LNCAP (cell line): ENCODE measurements around the gene NUCKS1.

Experiments
- TF ChIP-seq, protein P1 (sequence below): fragments of 450-650 bp; IDR thresholded peaks from 2 replicates; pipeline ENCODE4 v1.5.1; 2017; ENCODE audit warnings: mild to moderate bottlenecking

The NUCKS1 gene

DNA sequence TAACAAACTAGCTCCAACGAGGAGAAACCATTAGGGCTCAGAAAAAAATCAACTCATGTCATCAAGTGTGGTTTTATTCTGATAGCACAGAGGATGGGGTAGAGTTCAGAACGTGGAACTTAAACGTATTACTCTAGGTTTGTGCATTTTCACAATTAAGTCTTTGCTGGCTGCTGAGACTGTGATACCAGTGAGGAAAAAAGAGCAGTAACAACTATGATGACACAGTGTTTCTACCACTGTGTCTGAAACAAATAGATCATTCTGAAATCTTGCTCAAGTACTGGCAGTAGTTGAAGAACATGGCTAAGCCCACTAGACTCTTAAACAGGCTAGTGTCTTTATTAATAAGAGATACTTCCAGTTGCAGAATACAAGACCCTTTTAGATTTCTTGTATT is 31.0 kb downstream of the NUCKS1 start:
- TF ChIP-seq, protein P1, sequence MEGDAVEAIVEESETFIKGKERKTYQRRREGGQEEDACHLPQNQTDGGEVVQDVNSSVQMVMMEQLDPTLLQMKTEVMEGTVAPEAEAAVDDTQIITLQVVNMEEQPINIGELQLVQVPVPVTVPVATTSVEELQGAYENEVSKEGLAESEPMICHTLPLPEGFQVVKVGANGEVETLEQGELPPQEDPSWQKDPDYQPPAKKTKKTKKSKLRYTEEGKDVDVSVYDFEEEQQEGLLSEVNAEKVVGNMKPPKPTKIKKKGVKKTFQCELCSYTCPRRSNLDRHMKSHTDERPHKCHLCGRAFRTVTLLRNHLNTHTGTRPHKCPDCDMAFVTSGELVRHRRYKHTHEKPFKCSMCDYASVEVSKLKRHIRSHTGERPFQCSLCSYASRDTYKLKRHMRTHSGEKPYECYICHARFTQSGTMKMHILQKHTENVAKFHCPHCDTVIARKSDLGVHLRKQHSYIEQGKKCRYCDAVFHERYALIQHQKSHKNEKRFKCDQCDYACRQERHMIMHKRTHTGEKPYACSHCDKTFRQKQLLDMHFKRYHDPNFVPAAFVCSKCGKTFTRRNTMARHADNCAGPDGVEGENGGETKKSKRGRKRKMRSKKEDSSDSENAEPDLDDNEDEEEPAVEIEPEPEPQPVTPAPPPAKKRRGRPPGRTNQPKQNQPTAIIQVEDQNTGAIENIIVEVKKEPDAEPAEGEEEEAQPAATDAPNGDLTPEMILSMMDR = no peak

DNA sequence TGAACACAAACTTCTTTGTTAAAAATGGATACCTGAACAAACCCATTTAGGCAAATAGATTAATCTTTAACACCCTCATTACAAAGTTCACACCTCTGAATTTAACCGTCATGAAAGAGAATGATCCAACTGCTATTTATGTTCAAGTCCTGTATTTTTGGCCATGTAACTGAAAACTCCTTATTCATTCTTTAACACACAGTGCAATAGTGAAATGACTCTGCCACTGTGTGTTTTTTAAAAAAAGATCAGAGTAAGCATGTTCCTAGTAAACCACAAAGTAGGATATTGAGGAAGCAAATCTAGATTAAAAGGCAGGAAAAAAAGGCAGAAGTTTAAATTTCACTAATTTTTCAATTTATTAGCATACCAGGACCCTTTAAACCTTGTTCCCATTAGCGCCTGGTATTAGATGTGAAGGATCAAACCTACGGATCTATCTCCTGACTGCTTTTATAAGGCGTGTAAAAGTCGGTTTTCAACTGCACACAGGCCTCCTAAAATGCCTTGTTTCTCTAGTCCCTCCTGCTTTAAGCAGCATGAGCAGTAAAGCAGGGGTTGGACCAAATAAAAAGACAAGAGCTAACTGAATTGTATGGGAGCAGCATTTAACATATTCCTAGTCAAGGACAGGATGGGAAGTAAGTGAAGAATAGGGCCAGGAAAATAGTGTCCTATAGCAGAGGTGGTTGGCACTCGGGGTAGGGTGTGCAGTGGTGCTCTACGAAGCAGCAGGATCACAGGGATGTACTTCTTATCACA is 33.4 kb downstream of the NUCKS1 start:
- TF ChIP-seq, protein P1 = no peak

DNA sequence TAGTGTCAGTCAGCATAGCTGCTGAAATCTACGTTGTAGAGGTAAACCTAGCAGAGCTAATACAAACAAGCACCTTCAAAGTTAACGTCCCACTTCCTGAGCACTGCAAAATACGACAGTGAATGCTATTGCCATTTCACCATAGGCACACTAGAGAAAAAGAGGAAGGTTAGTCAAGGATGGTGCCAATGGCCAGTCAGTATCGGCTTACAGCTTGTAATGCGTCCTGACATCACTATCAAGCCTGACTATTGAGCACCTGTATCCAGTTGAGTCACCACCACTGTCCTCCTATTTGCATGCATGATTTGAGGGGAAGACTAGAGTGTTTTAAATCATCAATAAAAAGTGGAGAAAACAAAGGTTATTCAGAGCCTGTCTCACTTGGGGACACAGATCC is 34.4 kb downstream of the NUCKS1 start:
- TF ChIP-seq, protein P1 = no peak

DNA sequence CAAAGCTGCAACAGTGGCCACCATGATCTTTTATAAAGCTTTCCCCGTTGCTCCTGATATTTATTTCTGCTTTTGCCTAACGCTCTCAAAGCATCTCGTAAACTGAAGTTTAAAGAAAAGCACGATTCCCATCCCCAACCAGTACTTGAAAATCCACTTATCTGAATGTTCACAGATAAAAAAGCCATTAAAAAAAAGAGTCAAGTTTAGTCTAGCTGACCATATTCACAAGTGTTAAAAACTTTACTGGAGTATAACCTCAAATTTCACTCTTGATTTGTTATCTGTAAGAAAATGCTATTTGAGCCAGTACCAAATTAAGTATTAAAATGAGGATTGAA is 35.1 kb downstream of the NUCKS1 start:
- TF ChIP-seq, protein P1 = no peak

DNA sequence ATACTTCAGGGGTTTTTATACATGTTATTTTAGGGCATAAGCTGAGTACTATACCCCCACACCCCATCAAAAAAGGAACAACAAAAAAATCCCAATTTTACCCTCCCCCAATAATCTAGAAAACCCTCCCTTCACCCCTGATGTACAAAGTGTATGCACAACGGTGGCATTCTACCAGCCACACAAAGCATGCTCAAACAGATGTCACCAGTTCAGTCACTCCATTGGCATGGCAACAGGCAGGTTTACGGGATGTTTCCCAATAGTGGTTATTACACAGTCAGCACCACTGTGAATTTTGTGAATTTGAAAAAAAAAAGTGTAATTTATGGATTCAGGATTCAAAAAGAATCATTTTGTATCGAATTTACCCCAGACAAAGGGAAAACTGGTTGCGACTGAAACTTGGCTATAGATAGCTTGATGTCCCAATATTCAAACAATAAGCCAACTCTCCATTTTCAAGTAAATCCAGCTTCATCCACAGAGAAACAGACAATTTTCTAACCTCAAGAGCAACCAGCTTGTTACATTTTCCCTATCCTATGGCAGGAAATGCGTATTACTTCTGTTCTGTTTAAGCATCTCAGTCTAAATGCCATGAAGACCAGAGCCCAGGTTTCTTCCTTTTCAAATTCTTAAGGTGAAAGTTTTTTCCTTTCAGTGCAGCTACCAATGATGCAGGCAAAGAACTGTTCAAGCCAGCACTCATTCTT is 35.6 kb downstream of the NUCKS1 start:
- TF ChIP-seq, protein P1 = no peak

DNA sequence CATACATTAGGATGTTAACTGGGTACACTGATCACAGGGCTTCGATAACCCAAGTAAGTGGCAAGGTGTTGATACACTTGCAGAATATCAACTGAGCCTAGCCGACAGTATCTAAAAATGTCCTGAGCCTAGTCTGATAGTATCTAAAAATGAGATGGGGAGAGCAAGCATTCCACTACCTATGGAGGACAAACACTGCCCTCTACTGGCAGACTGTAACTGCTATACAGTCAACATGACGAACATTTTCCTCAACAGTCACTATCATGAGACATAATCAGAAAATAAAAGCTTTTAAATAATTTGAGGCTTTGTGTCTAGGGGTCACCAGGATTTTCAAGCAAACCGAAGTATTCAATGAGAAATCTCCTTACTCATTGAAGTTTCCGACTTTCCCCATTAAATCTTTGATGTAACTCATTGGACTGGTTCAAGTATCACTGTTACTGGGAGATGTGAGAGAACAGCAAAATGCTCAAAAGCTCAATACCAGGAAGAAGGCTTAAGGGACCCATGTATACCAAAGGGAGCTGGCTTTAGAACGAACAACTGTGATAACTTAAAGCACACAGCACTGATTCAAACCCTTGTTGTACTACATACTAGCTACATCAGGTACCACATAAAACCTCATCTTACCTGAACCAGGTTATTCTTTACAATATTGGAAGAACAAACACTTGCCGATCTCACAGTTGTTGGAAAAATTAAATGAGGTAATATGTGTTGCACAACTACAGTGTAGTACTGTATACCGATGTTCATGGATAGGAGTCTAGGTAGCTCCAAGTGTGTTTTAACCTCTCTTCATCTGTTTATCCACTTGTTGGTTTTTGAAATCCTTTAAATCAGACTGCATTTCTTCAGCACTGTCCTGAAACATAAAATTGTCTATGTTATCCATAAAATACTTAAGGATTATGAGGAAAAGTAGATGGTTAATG is 38.6 kb downstream of the NUCKS1 start:
- TF ChIP-seq, protein P1 = peak; percentile 97
